Neural progenitor cell (in vitro differentiated cells): ENCODE results near the gene CERT1. TPM values are rescaled to one million over a fixed set of nuclear protein-coding genes. Genes with fewer than 3 reads are reported as not detected.

Experiments
- DNase-seq: peaks from one replicate; pipeline ENCODE4 v3.0.0-alpha.2; 2016; ENCODE audit warnings: low spot score
- H2AFZ ChIP-seq: fragments of 200-600 bp; sonication (generic); replicated peaks from 2 replicates; pipeline ENCODE4 v1.6.1; 2016; ENCODE audit warnings: antibody characterized with exemption
- H3F3A ChIP-seq: fragments of 200-600 bp; sonication (generic); 2 replicates; pipeline ENCODE4 v1.6.1; 2016; ENCODE audit warnings: antibody characterized with exemption, low read depth
- H3K27ac ChIP-seq: fragments of 200-600 bp; sonication (generic); 2 replicates; pipeline ENCODE4 v1.5.1; 2016; ENCODE audit warnings: mild to moderate bottlenecking
- H3K27me3 ChIP-seq: fragments of 200-600 bp; sonication (generic); 2 replicates; pipeline ENCODE4 v1.6.1; 2016; ENCODE audit warnings: mild to moderate bottlenecking, moderate library complexity
- H3K36me3 ChIP-seq: fragments of 200-600 bp; sonication (generic); 2 replicates; pipeline ENCODE4 v1.5.1; 2016
- H3K4me1 ChIP-seq: fragments of 200-600 bp; sonication (generic); 2 replicates; pipeline ENCODE4 v1.6.1; 2016; ENCODE audit warnings: mixed run types
- H3K4me2 ChIP-seq: fragments of 200-600 bp; sonication (generic); 2 replicates; pipeline ENCODE4 v1.6.1; 2016
- H3K4me3 ChIP-seq: fragments of 200-600 bp; sonication (generic); 2 replicates; pipeline ENCODE4 v1.5.1; 2016
- H3K79me2 ChIP-seq: fragments of 200-600 bp; sonication (generic); 2 replicates; pipeline ENCODE4 v1.6.1; 2016; ENCODE audit warnings: low read depth
- H3K9ac ChIP-seq: fragments of 200-600 bp; sonication (generic); 2 replicates; pipeline ENCODE4 v1.6.1; 2016
- H3K9me3 ChIP-seq: fragments of 200-600 bp; sonication (generic); 2 replicates; pipeline ENCODE4 v1.5.1; 2016; ENCODE audit warnings: low read depth
- H4K20me1 ChIP-seq: fragments of 200-600 bp; sonication (generic); 2 replicates; pipeline ENCODE4 v1.6.1; 2016; ENCODE audit warnings: low read depth
- H3K27ac Mint-ChIP-seq: 3 replicates; pipeline ENCODE4 v1.8.0; 2021; ENCODE audit warnings: mixed read lengths
- H3K27me3 Mint-ChIP-seq: 2 replicates; pipeline ENCODE4 v1.8.0; 2022; ENCODE audit warnings: low read depth, mild to moderate bottlenecking, inconsistent platforms, moderate library complexity, mixed read lengths; ENCODE audit not compliant: insufficient read depth
- H3K36me3 Mint-ChIP-seq: 3 replicates; pipeline ENCODE4 v1.8.0; 2021; ENCODE audit warnings: mixed read lengths
- H3K4me1 Mint-ChIP-seq: 3 replicates; pipeline ENCODE4 v1.8.0; 2021; ENCODE audit warnings: mixed read lengths
- H3K4me3 Mint-ChIP-seq: 3 replicates; pipeline ENCODE4 v1.8.0; 2021; ENCODE audit warnings: mild to moderate bottlenecking, moderate library complexity, mixed read lengths
- H3K9me3 Mint-ChIP-seq: 3 replicates; pipeline ENCODE4 v1.8.0; 2020; ENCODE audit warnings: mixed read lengths
- CTCF ChIP-seq: fragments of 200-600 bp; sonication (generic); IDR thresholded peaks from 2 replicates; pipeline ENCODE4 v1.5.1; 2017; ENCODE audit warnings: antibody characterized with exemption, mild to moderate bottlenecking
- EZH2 ChIP-seq: fragments of 200-600 bp; sonication (generic); IDR thresholded peaks from 2 replicates; pipeline ENCODE4 v1.6.1; 2017; ENCODE audit warnings: antibody characterized with exemption, mild to moderate bottlenecking, moderate library complexity
- EZH2phosphoT487 ChIP-seq: fragments of 200-600 bp; sonication (generic); IDR thresholded peaks from 2 replicates; pipeline ENCODE4 v1.6.1; 2017; ENCODE audit warnings: antibody characterized with exemption
- total RNA-seq: library from RNA; depleted of rRNA; stranded (reverse); fragments of >200 nt; gene quantifications from 2 replicates; pipeline ENCODE4 v1.2.3, GENCODE V29; 2015; ENCODE audit warnings: low replicate concordance

CERT1 gene
- total RNA-seq, 1 donor from 2014 or later: 50.4 TPM

- H3K27me3 ChIP-seq: no peaks in the 10 kb centered on the region
- TF ChIP-seq CTCF (no peak), EZH2 (no peak), EZH2phosphoT487 (no peak)
- Mint-ChIP-seq H3K4me1 (no peaks in the 10 kb centered on the region), H3K27me3 (no peaks in the 10 kb centered on the region), H3K27ac (no peak overlapping the region), H3K9me3 (peaks cover 36% of the 10 kb centered on the region), H3K4me3 (no peak overlapping the region), H3K36me3 (peaks cover 27% of the 10 kb centered on the region)
- peaks cover 7% of the 10 kb centered on the region for H3K4me1 ChIP-seq
- no peaks in the 10 kb centered on the region for H3K36me3 ChIP-seq
- peaks cover 7% of the 10 kb centered on the region for H3K9me3 ChIP-seq
- H3K9ac ChIP-seq: no peak overlapping the region
- H3K79me2 ChIP-seq: peaks cover 70% of the 10 kb centered on the region
- no peak overlapping the region for H3K4me3 ChIP-seq
- no peak overlapping the region for H3K4me2 ChIP-seq
- no peak overlapping the region for H3K27ac ChIP-seq
- no peaks in the 10 kb centered on the region for H4K20me1 ChIP-seq
- H2AFZ ChIP-seq: no peak overlapping the region
- no peak for DNase-seq
- H3F3A ChIP-seq: no peaks in the 10 kb centered on the region
These were observed 11.8 kb upstream of the CERT1 start for GRCh38 chr5:75523275-75523674.

DNA sequence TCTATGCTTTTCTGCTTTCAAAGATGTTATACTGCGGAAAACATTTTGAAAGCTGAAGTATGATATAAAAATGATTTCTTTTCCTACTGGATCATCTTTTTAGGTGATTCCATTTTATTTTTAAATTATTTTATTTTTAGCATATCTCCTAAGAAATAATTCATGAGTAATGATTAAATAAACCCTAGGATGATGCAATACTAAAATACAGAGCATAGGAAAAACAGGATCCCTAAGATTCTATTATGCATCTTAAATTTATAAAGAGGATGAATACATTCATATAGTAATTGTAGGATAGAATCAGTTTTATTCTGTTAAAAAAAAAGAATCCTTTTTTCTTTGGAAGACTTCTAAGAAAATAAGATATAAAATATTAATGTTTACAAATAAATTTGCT is 11.1 kb upstream of the CERT1 start:
- H3K27me3 Mint-ChIP-seq: no peaks in the 10 kb centered on the region
- peaks cover 77% of the 10 kb centered on the region for H3K79me2 ChIP-seq
- H3K9me3 Mint-ChIP-seq: peaks cover 43% of the 10 kb centered on the region
- H3K27ac Mint-ChIP-seq: no peak overlapping the region
- no peaks in the 10 kb centered on the region for H3K36me3 ChIP-seq
- DNase-seq: no peak
- H3K27ac ChIP-seq: no peak overlapping the region
- H3K9me3 ChIP-seq: peaks cover 7% of the 10 kb centered on the region
- no peak overlapping the region for H3K9ac ChIP-seq
- no peak overlapping the region for H2AFZ ChIP-seq
- H3K4me1 Mint-ChIP-seq: no peaks in the 10 kb centered on the region
- H3K4me1 ChIP-seq: peaks cover 7% of the 10 kb centered on the region
- H3K4me3 Mint-ChIP-seq: no peak overlapping the region
- peaks cover 31% of the 10 kb centered on the region for H3K36me3 Mint-ChIP-seq
- no peaks in the 10 kb centered on the region for H3F3A ChIP-seq
- H3K27me3 ChIP-seq: no peaks in the 10 kb centered on the region
- H3K4me2 ChIP-seq: no peak overlapping the region
- H3K4me3 ChIP-seq: no peak overlapping the region
- H4K20me1 ChIP-seq: no peaks in the 10 kb centered on the region
- TF ChIP-seq EZH2phosphoT487: no peak
- TF ChIP-seq EZH2: no peak
- no peak for TF ChIP-seq CTCF

DNA sequence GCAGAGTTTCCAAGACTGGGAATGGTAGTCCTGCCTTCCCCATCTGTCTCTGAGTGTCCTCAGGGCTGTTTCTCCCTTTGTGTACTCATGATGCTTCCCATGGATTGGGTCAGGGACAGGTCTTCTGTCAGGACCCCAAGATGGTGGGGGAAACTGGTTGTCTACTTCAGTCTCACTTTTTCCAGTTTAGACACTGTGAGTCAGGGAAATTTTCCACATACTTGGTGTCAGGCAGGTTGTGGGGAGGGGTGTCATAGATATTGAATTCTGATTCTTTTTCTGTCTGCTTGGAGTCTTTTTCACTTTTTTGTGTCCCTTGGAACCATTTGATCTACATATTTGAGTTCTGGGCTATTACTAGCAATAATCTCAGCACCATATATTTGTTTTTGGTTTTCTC is 10.6 kb upstream of the CERT1 start:
- Histone ChIP-seq H3K27me3 (no peaks in the 10 kb centered on the region), H3K4me1 (peaks cover 7% of the 10 kb centered on the region), H3K27ac (no peak overlapping the region), H3K4me3 (no peak overlapping the region), H3F3A (no peaks in the 10 kb centered on the region), H3K9ac (no peak overlapping the region), H3K9me3 (peaks cover 7% of the 10 kb centered on the region), H3K79me2 (peaks cover 82% of the 10 kb centered on the region), H4K20me1 (no peaks in the 10 kb centered on the region), H3K36me3 (no peaks in the 10 kb centered on the region), H2AFZ (no peak overlapping the region), H3K4me2 (no peak overlapping the region)
- no peak for DNase-seq
- no peak for TF ChIP-seq EZH2phosphoT487
- no peak for TF ChIP-seq EZH2
- TF ChIP-seq CTCF: no peak
- Mint-ChIP-seq H3K4me1 (no peaks in the 10 kb centered on the region), H3K9me3 (peaks cover 46% of the 10 kb centered on the region), H3K27me3 (no peaks in the 10 kb centered on the region), H3K36me3 (peaks cover 31% of the 10 kb centered on the region), H3K4me3 (no peak overlapping the region), H3K27ac (no peak overlapping the region)

DNA sequence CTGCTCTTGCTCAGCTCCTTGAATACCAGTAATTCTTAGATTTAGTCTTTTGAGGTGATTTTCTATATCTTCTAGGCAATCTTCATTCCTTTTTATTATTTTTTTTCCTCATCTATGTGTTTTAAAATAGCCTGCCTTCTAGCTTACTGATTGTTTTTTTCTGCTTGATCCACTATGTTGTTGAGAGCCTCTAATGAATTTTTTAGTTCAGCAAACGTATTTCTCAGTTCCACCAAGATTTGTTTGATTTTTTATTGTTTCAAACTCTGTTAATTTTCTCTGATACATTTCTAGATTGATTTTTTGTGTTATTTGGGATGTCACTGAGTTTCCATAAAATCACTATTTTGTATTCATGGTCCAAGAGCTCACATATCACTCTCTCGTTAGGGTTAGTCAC is 9.8 kb upstream of the CERT1 start:
- H3K4me3 ChIP-seq: no peak overlapping the region
- DNase-seq: no peak
- H3K36me3 ChIP-seq: no peaks in the 10 kb centered on the region
- peaks cover 7% of the 10 kb centered on the region for H3K4me1 ChIP-seq
- H3K27me3 ChIP-seq: no peaks in the 10 kb centered on the region
- H3K27me3 Mint-ChIP-seq: no peaks in the 10 kb centered on the region
- no peaks in the 10 kb centered on the region for H4K20me1 ChIP-seq
- H3K27ac Mint-ChIP-seq: no peak overlapping the region
- H3K27ac ChIP-seq: no peak overlapping the region
- no peak overlapping the region for H3K9ac ChIP-seq
- no peaks in the 10 kb centered on the region for H3K4me1 Mint-ChIP-seq
- H3K9me3 ChIP-seq: peaks cover 7% of the 10 kb centered on the region
- H3K79me2 ChIP-seq: peaks cover 86% of the 10 kb centered on the region
- peaks cover 36% of the 10 kb centered on the region for H3K36me3 Mint-ChIP-seq
- H3F3A ChIP-seq: no peaks in the 10 kb centered on the region
- no peak overlapping the region for H2AFZ ChIP-seq
- TF ChIP-seq EZH2phosphoT487 (no peak), EZH2 (no peak), CTCF (no peak)
- H3K9me3 Mint-ChIP-seq: peaks cover 51% of the 10 kb centered on the region
- H3K4me2 ChIP-seq: no peak overlapping the region
- H3K4me3 Mint-ChIP-seq: no peak overlapping the region
